Measurements from ENCODE around the gene ADCK2. TPM values are rescaled to one million over a fixed set of nuclear protein-coding genes. Genes with fewer than 3 reads are reported as not detected.

Gene ADCK2
- total and polyA plus RNA-seq, 9 of the 15 experiments (the other 6 are each of a cell fraction or from before 2014, with no cell fraction given), result 0.08 to 14.3 (median 9.7) TPM

DNA sequence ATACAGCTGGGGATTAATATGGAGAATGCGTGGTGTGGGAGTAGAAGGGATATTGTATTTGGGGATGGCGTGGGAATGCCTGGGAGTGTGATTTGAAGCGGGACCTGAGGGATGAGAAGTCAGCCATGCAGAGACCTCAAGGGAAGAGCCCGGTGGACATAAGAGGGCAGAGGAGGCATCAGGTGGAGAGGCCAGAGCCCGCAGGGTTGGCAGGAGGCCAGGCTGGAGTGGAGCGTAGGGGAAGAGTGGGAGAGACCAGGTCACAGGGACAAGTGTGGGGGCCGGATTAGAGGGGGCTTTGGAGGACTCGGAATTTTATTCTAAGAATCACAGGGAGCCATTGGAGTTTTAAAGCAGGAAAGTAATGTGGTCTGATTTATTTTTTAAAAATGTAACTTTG is 25.7 kb downstream of the ADCK2 start:
- no peaks in the 10 kb centered on the region for H3K9me3 ChIP-seq (replicated peaks; ENCODE audit: control insufficient read depth, insufficient read depth, low read depth, low read length)
- H3K27ac ChIP-seq (ENCODE audit: extremely low read depth, low read depth, low read length), result no peak overlapping the region
- peaks cover 3% of the 10 kb centered on the region for H3K9me1 ChIP-seq (ENCODE audit: control insufficient read depth, insufficient read depth, low read length)
- in situ Hi-C loops (cut with MboI) (no loop called here), intact Hi-C loops (cut with micrococcal nuclease) (loop anchor here (5.0 to 10.0 kb wide), 2 partner anchors 226 to 314 kb away; partner anchors contain the start of genes BRAF and MRPS33)
- peak; percentile 87 for TF ChIP-seq NFIC (IDR thresholded peaks at IDR 0.05)
- TF ChIP-seq SMARCE1 (IDR thresholded peaks at IDR 0.05), result no peak
- peak overlapping the region in 1 of 2 experiments; percentile 83; a peak in 2 of 4 replicates for H3K9ac ChIP-seq (ENCODE audit: insufficient read depth in 1 of 2, low read depth in 2 of 2, low read length in 2 of 2)
- ATAC-seq (no peak), FAIRE-seq (no peak), DNase-seq (ENCODE audit: extremely low read depth in 1 of 4, low spot score in 3 of 4) (no peak)
- no peak overlapping the region for H3K4me3 ChIP-seq
- peak overlapping the region; percentile 100; the same call in 1 of the 2 replicates for H3K4me2 ChIP-seq (ENCODE audit: insufficient read depth, low read length)
- H3K4me1 ChIP-seq (replicated peaks in 1 of 2; ENCODE audit: control insufficient read depth in 2 of 2, insufficient read depth in 2 of 2, low read length in 2 of 2), result peaks cover 18 to 33% of the 10 kb centered on the region in 2 experiments; a peak in 3 of 5 replicates
- POLR2A ChIA-PET, result interaction anchor here (0.6 to 1.5 kb wide), 2 partner anchors 9 to 997 kb away, joined by 3 to 7 read pairs; no protein-coding TSS in a partner anchor
- peaks cover 34% of the 10 kb centered on the region; the same call in 2 of the 3 replicates for H3K36me3 ChIP-seq (ENCODE audit: control insufficient read depth, insufficient read depth, low read length)
- BruUV-seq (replicated peaks), result no TSS peak
- CTCF ChIA-PET (ENCODE audit: low intra/inter-chr PET ratio), result interaction anchor here (0.6 kb wide), 2 partner anchors 16 to 28 kb away, joined by 3 to 4 read pairs; no protein-coding TSS in a partner anchor
- H3K79me2 ChIP-seq (ENCODE audit: control insufficient read depth, insufficient read depth, low read length), result peaks cover 63% of the 10 kb centered on the region
- no peaks in the 10 kb centered on the region; a peak in 1 of 5 replicates for H3K27me3 ChIP-seq (ENCODE audit: control insufficient read depth in 2 of 2, insufficient read depth in 2 of 2, low read length in 2 of 2)
- H2AFZ ChIP-seq (ENCODE audit: low read depth, low read length), result no peak overlapping the region
- H4K20me1 ChIP-seq (replicated peaks; ENCODE audit: control insufficient read depth, insufficient read depth, low read length), result 0 out of 2 replicates have a peak, but pooled peaks cover 7% of the 10 kb centered on the region
- 77% methylated on average over 8 of the region's 8 CpGs for WGBS (ENCODE audit: insufficient coverage, low coverage, missing lambda C conversion rate)

DNA sequence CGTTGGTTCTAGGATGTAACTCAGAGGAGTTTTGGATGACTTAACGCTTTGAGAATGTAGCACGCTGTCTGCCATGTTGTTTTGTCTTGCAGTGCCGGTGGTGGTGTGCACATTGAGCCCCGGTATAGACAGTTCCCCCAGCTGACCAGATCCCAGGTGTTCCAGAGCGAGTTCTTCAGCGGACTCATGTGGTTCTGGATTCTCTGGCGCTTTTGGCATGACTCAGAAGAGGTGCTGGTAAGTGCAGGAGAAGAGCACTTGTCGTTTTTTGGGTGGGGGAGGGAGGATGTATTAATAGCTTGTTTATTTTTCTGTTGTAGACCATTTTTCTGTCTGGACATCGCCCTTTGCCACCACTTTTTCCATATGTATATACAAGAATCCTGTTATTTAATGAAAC is 30.0 kb downstream of the ADCK2 start:
- CTCF ChIA-PET (ENCODE audit: low intra/inter-chr PET ratio), result no interaction called here
- Histone ChIP-seq H2AFZ (ENCODE audit: low read depth, low read length) (no peak overlapping the region), H3K79me2 (ENCODE audit: control insufficient read depth, insufficient read depth, low read length) (peaks cover 53% of the 10 kb centered on the region), H3K4me1 (replicated peaks in 1 of 2; ENCODE audit: control insufficient read depth in 2 of 2, insufficient read depth in 2 of 2, low read length in 2 of 2) (peaks cover 8 to 9% of the 10 kb centered on the region in 2 experiments; a peak in 3 of 5 replicates), H3K4me3 (no peak overlapping the region), H4K20me1 (replicated peaks; ENCODE audit: control insufficient read depth, insufficient read depth, low read length) (0 out of 2 replicates have a peak, but pooled peaks cover 7% of the 10 kb centered on the region), H3K4me2 (ENCODE audit: insufficient read depth, low read length) (no peak overlapping the region), H3K27me3 (ENCODE audit: control insufficient read depth in 2 of 2, insufficient read depth in 2 of 2, low read length in 2 of 2) (no peaks in the 10 kb centered on the region), H3K9me3 (replicated peaks; ENCODE audit: control insufficient read depth, insufficient read depth, low read depth, low read length) (no peaks in the 10 kb centered on the region), H3K36me3 (ENCODE audit: control insufficient read depth, insufficient read depth, low read length) (peaks cover 63% of the 10 kb centered on the region), H3K9me1 (ENCODE audit: control insufficient read depth, insufficient read depth, low read length) (no peaks in the 10 kb centered on the region), H3K27ac (ENCODE audit: extremely low read depth, low read depth, low read length) (no peak overlapping the region), H3K9ac (ENCODE audit: insufficient read depth in 1 of 2, low read depth in 2 of 2, low read length in 2 of 2) (no peak overlapping the region)
- FAIRE-seq (no peak), ATAC-seq (peak; percentile 8; the same call in 1 of the 3 replicates), DNase-seq (ENCODE audit: extremely low read depth in 1 of 4, low spot score in 3 of 4) (peak in 1 of 4 experiments; percentile 39)
- BruUV-seq (replicated peaks), result no TSS peak
- 85% methylated on average over 10 of the region's 10 CpGs for WGBS (ENCODE audit: insufficient coverage, low coverage, missing lambda C conversion rate)
- POLR2A ChIA-PET, result interaction anchor here (0.7 to 1.7 kb wide), 3 partner anchors 8 to 22 kb away, joined by 3 to 4 read pairs (median 4); no protein-coding TSS in a partner anchor
- intact Hi-C loops (cut with micrococcal nuclease), result no loop called here
- in situ Hi-C loops (cut with MboI), result no loop called here
- TF ChIP-seq, protein P1, sequence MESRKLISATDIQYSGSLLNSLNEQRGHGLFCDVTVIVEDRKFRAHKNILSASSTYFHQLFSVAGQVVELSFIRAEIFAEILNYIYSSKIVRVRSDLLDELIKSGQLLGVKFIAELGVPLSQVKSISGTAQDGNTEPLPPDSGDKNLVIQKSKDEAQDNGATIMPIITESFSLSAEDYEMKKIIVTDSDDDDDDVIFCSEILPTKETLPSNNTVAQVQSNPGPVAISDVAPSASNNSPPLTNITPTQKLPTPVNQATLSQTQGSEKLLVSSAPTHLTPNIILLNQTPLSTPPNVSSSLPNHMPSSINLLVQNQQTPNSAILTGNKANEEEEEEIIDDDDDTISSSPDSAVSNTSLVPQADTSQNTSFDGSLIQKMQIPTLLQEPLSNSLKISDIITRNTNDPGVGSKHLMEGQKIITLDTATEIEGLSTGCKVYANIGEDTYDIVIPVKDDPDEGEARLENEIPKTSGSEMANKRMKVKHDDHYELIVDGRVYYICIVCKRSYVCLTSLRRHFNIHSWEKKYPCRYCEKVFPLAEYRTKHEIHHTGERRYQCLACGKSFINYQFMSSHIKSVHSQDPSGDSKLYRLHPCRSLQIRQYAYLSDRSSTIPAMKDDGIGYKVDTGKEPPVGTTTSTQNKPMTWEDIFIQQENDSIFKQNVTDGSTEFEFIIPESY (CRISPR knock-in tag; IDR thresholded peaks at IDR 0.05), result peak; percentile 91
- no peak for TF ChIP-seq PRMT5 (CRISPR knock-in tag; IDR thresholded peaks at IDR 0.05)
- TF ChIP-seq, protein P2, sequence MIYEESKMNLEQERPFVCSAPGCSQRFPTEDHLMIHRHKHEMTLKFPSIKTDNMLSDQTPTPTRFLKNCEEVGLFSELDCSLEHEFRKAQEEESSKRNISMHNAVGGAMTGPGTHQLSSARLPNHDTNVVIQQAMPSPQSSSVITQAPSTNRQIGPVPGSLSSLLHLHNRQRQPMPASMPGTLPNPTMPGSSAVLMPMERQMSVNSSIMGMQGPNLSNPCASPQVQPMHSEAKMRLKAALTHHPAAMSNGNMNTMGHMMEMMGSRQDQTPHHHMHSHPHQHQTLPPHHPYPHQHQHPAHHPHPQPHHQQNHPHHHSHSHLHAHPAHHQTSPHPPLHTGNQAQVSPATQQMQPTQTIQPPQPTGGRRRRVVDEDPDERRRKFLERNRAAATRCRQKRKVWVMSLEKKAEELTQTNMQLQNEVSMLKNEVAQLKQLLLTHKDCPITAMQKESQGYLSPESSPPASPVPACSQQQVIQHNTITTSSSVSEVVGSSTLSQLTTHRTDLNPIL (CRISPR knock-in tag; IDR thresholded peaks at IDR 0.05), result no peak
- no peak for TF ChIP-seq NONO (IDR thresholded peaks at IDR 0.05; ENCODE audit: low read depth in 2 of 2, low read length in 1 of 2)
- TF ChIP-seq MYC (IDR thresholded peaks at IDR 0.05; ENCODE audit: low read depth, low read length), result no peak
- no peak for TF ChIP-seq MYC (CRISPR knock-in tag; IDR thresholded peaks at IDR 0.05; ENCODE audit: borderline replicate concordance, low read depth)
- TF ChIP-seq, protein P3, sequence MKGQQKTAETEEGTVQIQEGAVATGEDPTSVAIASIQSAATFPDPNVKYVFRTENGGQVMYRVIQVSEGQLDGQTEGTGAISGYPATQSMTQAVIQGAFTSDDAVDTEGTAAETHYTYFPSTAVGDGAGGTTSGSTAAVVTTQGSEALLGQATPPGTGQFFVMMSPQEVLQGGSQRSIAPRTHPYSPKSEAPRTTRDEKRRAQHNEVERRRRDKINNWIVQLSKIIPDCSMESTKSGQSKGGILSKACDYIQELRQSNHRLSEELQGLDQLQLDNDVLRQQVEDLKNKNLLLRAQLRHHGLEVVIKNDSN (CRISPR knock-in tag; IDR thresholded peaks at IDR 0.05), result no peak
